A549 (cell line): ENCODE measurements around the gene NHEJ1.

ENCODE experiments used
- CTCF ChIP-seq: fragments of >200 bp; sonication (Bioruptor Twin); formaldehyde crosslinking; IDR thresholded peaks from 3 replicates; pipeline ENCODE4 v1.5.1; 2016
- ESRRA ChIP-seq: fragments of 150-350 bp; IDR thresholded peaks from 2 replicates; pipeline ENCODE4 v1.6.1; 2014; ENCODE audit warnings: mild to moderate bottlenecking, low read length, borderline replicate concordance
- FOSL2 ChIP-seq, 2 experiments: fragments of 450-650 bp in 1 of 2; fragments of >200 bp in 1 of 2; sonication (Bioruptor Twin) in 1 of 2; formaldehyde crosslinking; IDR thresholded peaks; 2 replicates each; pipeline versions ENCODE4 v1.5.0 to v1.6.1; 2016 to 2020; ENCODE audit warnings: mild to moderate bottlenecking in 1 of 2, moderate library complexity in 1 of 2
- HEYL ChIP-seq: fragments of 250-450 bp; sonication (Bioruptor Pico); IDR thresholded peaks from 2 replicates; pipeline ENCODE4 v1.8.0; 2021; ENCODE audit warnings: mild to moderate bottlenecking, moderate library complexity
- HMGXB4 ChIP-seq: fragments of 250-450 bp; sonication (Bioruptor Pico); IDR thresholded peaks from 2 replicates; pipeline ENCODE4 v1.5.0; 2021; ENCODE audit warnings: mild to moderate bottlenecking, moderate library complexity, borderline replicate concordance
- KDM1A ChIP-seq: fragments of 200-600 bp; sonication (generic); IDR thresholded peaks from 2 replicates; pipeline ENCODE4 v1.6.1; 2016; ENCODE audit warnings: low read depth, mild to moderate bottlenecking
- MAZ ChIP-seq: fragments of 150-350 bp; IDR thresholded peaks from 2 replicates; pipeline ENCODE4 v1.6.1; 2014; ENCODE audit warnings: antibody characterized with exemption, low read depth, low read length, borderline replicate concordance
- NPAS2 ChIP-seq: fragments of 250-450 bp; sonication (Bioruptor Pico); IDR thresholded peaks from 2 replicates; pipeline ENCODE4 v1.8.0; 2022; ENCODE audit warnings: mild to moderate bottlenecking, moderate library complexity, borderline replicate concordance
- POLR2A ChIP-seq: IDR thresholded peaks from 2 replicates; pipeline ENCODE4 v1.6.1; 2012; ENCODE audit warnings: mild to moderate bottlenecking, low read length
- ZSCAN20 ChIP-seq: fragments of 250-450 bp; sonication (Bioruptor Pico); IDR thresholded peaks from 2 replicates; pipeline ENCODE4 v1.8.0; 2022; ENCODE audit warnings: mild to moderate bottlenecking, moderate library complexity

- TF ChIP-seq CTCF (no peak), POLR2A (no peak), KDM1A (no peak), FOSL2 (IDR thresholded peaks at IDR 0.05) (no peak), FOSL2 (CRISPR knock-in tag; IDR thresholded peaks at IDR 0.05) (no peak), MAZ (no peak), ZSCAN20 (CRISPR knock-in tag) (no peak), HMGXB4 (no peak), NPAS2 (CRISPR knock-in tag) (no peak), ESRRA (no peak), HEYL (CRISPR knock-in tag) (no peak)
These were observed 7.9 kb upstream of the NHEJ1 start for GRCh38 chr2:219168526-219168925.
